ENCODE results near the gene TIPARP. TPM values are rescaled to one million over a fixed set of nuclear protein-coding genes. Genes with fewer than 3 reads are reported as not detected.

TIPARP gene
- total RNA-seq, 1 experiment from 2014 or later = 35.0 TPM

GRCh38 chr3:156661155-156661554 lies 13.2 kb upstream of the TIPARP start:
- no peak overlapping the region for H3K27ac ChIP-seq
- intact Hi-C loops (cut with micrococcal nuclease; ENCODE audit: unreplicated experiment) = no loop called here
- ChIA-PET CTCF (no interaction called here), POLR2A (ENCODE audit: unreplicated experiment) (no interaction called here)
- no peak overlapping the region for H2AFZ ChIP-seq
- no peaks in the 10 kb centered on the region for H3K9me3 ChIP-seq (ENCODE audit: insufficient read depth, low read depth)
- no peaks in the 10 kb centered on the region for H4K20me1 ChIP-seq (ENCODE audit: insufficient read depth)
- TF ChIP-seq EZH2 (IDR thresholded peaks at IDR 0.05; ENCODE audit: low read depth) (no peak), CTCF (conservative IDR thresholded peaks at IDR 0.05) (no peak)
- H3K79me2 ChIP-seq (ENCODE audit: low read depth) = no peaks in the 10 kb centered on the region
- no TSS peak for BruUV-seq (replicated peaks)
- H3K9me2 ChIP-seq (ENCODE audit: insufficient read depth) = peaks cover 6% of the 10 kb centered on the region; the same call in 1 of the 2 replicates
- H3K36me3 ChIP-seq (ENCODE audit: low read depth) = no peaks in the 10 kb centered on the region
- peaks cover 8% of the 10 kb centered on the region for H3K4me1 ChIP-seq (replicated peaks; ENCODE audit: insufficient read depth)
- no peaks in the 10 kb centered on the region for H3K27me3 ChIP-seq (ENCODE audit: insufficient read depth, low read depth)
- no peak for DNase-seq
- H3F3A ChIP-seq (ENCODE audit: insufficient read depth, low read depth) = no peaks in the 10 kb centered on the region; the same call in 1 of the 2 replicates
- H3K4me3 ChIP-seq = no peak overlapping the region
- no peak overlapping the region for H3K4me2 ChIP-seq

- H3K4me3 ChIP-seq = no peak overlapping the region
- TF ChIP-seq CTCF (conservative IDR thresholded peaks at IDR 0.05) (no peak), EZH2 (IDR thresholded peaks at IDR 0.05; ENCODE audit: low read depth) (no peak)
- no peaks in the 10 kb centered on the region for H4K20me1 ChIP-seq (ENCODE audit: insufficient read depth)
- H3K4me2 ChIP-seq = no peak overlapping the region
- BruUV-seq (replicated peaks) = no TSS peak
- ChIA-PET POLR2A (ENCODE audit: unreplicated experiment) (interaction anchor here (0.5 to 0.6 kb wide), 2 partner anchors 110 to 496 kb away, joined by 3 to 4 read pairs; no protein-coding TSS in a partner anchor), CTCF (no interaction called here)
- no peak overlapping the region for H3K27ac ChIP-seq
- peaks cover 6% of the 10 kb centered on the region; the same call in 1 of the 2 replicates for H3K9me2 ChIP-seq (ENCODE audit: insufficient read depth)
- DNase-seq = no peak
- H3K27me3 ChIP-seq (ENCODE audit: insufficient read depth, low read depth) = no peaks in the 10 kb centered on the region
- peaks cover 20% of the 10 kb centered on the region for H3K4me1 ChIP-seq (replicated peaks; ENCODE audit: insufficient read depth)
- H3F3A ChIP-seq (ENCODE audit: insufficient read depth, low read depth) = no peaks in the 10 kb centered on the region; the same call in 1 of the 2 replicates
- no peaks in the 10 kb centered on the region for H3K9me3 ChIP-seq (ENCODE audit: insufficient read depth, low read depth)
- no peaks in the 10 kb centered on the region for H3K36me3 ChIP-seq (ENCODE audit: low read depth)
- no peak overlapping the region for H2AFZ ChIP-seq
- intact Hi-C loops (cut with micrococcal nuclease; ENCODE audit: unreplicated experiment) = no loop called here
- no peaks in the 10 kb centered on the region for H3K79me2 ChIP-seq (ENCODE audit: low read depth)
Observed at GRCh38 chr3:156664011-156664830, 10.2 kb upstream of the TIPARP start.

- no peak overlapping the region for H3K4me3 ChIP-seq
- intact Hi-C loops (cut with micrococcal nuclease; ENCODE audit: unreplicated experiment) = no loop called here
- peaks cover 20% of the 10 kb centered on the region for H3K4me1 ChIP-seq (replicated peaks; ENCODE audit: insufficient read depth)
- ChIA-PET CTCF (no interaction called here), POLR2A (ENCODE audit: unreplicated experiment) (interaction anchor here (0.5 to 0.6 kb wide), 2 partner anchors 110 to 496 kb away, joined by 3 to 4 read pairs; no protein-coding TSS in a partner anchor)
- H3K4me2 ChIP-seq = no peak overlapping the region
- BruUV-seq (replicated peaks) = no TSS peak
- H3K27me3 ChIP-seq (ENCODE audit: insufficient read depth, low read depth) = no peaks in the 10 kb centered on the region
- no peaks in the 10 kb centered on the region for H4K20me1 ChIP-seq (ENCODE audit: insufficient read depth)
- H3K27ac ChIP-seq = no peak overlapping the region
- TF ChIP-seq CTCF (conservative IDR thresholded peaks at IDR 0.05) = no peak
- no peak for TF ChIP-seq EZH2 (IDR thresholded peaks at IDR 0.05; ENCODE audit: low read depth)
- no peak overlapping the region for H2AFZ ChIP-seq
- DNase-seq = no peak
- H3K79me2 ChIP-seq (ENCODE audit: low read depth) = no peaks in the 10 kb centered on the region
- no peaks in the 10 kb centered on the region; the same call in 1 of the 2 replicates for H3F3A ChIP-seq (ENCODE audit: insufficient read depth, low read depth)
- H3K36me3 ChIP-seq (ENCODE audit: low read depth) = no peaks in the 10 kb centered on the region
- no peaks in the 10 kb centered on the region for H3K9me3 ChIP-seq (ENCODE audit: insufficient read depth, low read depth)
- H3K9me2 ChIP-seq (ENCODE audit: insufficient read depth) = peaks cover 6% of the 10 kb centered on the region; the same call in 1 of the 2 replicates
Observed at GRCh38 chr3:156664831-156665178, 9.6 kb upstream of the TIPARP start.
